ENCODE data around the gene KRTAP10-8.

The KRTAP10-8 gene

DNA sequence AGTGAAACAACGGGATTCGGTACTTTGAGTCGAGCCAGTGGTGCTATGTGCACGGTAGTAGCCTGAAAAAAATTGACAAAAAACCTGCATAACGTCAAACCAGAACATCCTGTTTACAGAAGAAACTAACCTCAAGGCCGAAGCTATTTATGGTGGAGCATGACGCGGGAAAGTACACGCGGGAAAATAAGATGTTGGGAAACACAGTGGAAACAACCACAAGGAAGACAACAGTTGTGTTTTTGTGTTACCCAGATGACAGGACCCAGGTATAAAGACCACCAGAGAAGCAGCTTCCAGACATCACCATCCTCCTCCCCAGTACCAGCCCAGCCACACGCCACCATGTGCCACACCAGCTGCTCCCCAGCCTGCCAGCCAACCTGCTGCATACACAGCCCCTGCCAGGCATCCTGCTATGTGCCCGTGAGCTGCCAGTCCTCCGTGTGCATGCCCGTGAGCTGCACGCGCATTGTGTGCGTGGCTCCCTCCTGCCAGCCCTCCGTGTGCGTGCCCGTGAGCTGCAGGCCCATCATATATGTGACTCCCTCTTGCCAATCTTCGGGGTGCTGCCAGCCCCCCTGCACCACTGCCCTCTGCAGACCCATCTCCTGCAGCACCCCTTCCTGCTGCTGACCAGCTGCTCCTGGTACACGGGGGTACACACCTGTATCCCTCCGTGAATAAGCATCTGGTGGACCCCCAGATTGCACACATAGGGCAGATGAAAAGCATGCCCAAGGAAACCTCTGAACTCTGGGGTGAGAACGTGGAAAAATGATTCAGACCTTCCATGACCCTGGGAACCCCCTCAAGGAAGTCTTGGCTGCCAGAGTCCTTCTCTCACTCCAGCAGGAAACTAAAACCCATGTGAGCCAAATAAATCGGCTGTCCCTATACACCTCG, 46.0 kb downstream of the KRTAP10-8 start, which contains the start of gene KRTAP12-3:
Gene KRTAP12-3 (plus strand): TSS at position 298 of the 906 bp plus-strand sequence. CDS start 48 bp downstream, at position 346.
- Histone ChIP-seq H3K36me3 (ENCODE audit: control insufficient read depth in 2 of 2, insufficient read depth in 1 of 2, low read length in 2 of 2) (no peaks in the 10 kb centered on the region), H3K9me3 (ENCODE audit: control insufficient read depth, insufficient read depth, low read depth, low read length) (no peaks in the 10 kb centered on the region), H3K27ac (ENCODE audit: extremely low read depth, low read depth, low read length) (no peak within 1 kb of the TSS), H3K4me3 (ENCODE audit: low read depth, low read length) (no peak within 1 kb of the TSS), H3K4me1 (ENCODE audit: control insufficient read depth, insufficient read depth, low read length) (no peaks in the 10 kb centered on the region)
- ChIA-PET POLR2A (no interaction called here), CTCF (interaction anchor here (0.5 kb wide), 1 partner anchor 212 kb away, joined by 5 read pairs; no protein-coding TSS in a partner anchor)
- TF ChIP-seq ZNF707 (tag by site-specific recombination; IDR thresholded peaks at IDR 0.05), result no peak
- no peak for TF ChIP-seq ZNF571 (tag by site-specific recombination; IDR thresholded peaks at IDR 0.05)
- TF ChIP-seq ZNF302 (tag by site-specific recombination; IDR thresholded peaks at IDR 0.05; ENCODE audit: low read depth), result no peak
- TF ChIP-seq ZNF48 (tag by site-specific recombination; IDR thresholded peaks at IDR 0.05), result no peak
- no peak for TF ChIP-seq ZNF664 (tag by site-specific recombination; IDR thresholded peaks at IDR 0.05)
- no peak for TF ChIP-seq BCL11B (tag by site-specific recombination; IDR thresholded peaks at IDR 0.05; ENCODE audit: low read depth)
- TF ChIP-seq ZNF391 (tag by site-specific recombination; IDR thresholded peaks at IDR 0.05; ENCODE audit: borderline replicate concordance, low read depth), result no peak
- no peak for TF ChIP-seq ZNF658 (tag by site-specific recombination; IDR thresholded peaks at IDR 0.05)
- no peak for TF ChIP-seq ZBTB7A (tag by site-specific recombination; IDR thresholded peaks at IDR 0.05; ENCODE audit: low read depth)
- no peak for TF ChIP-seq ZNF623 (tag by site-specific recombination; IDR thresholded peaks at IDR 0.05)
- TF ChIP-seq KLF1 (tag by site-specific recombination; IDR thresholded peaks at IDR 0.05), result no peak
- no peak for TF ChIP-seq SCRT1 (tag by site-specific recombination; IDR thresholded peaks at IDR 0.05; ENCODE audit: borderline replicate concordance)
- no peak for TF ChIP-seq KLF10 (tag by site-specific recombination; IDR thresholded peaks at IDR 0.05)
- TF ChIP-seq ZNF626 (tag by site-specific recombination; IDR thresholded peaks at IDR 0.05), result no peak
- no peak for TF ChIP-seq ZNF311 (tag by site-specific recombination; IDR thresholded peaks at IDR 0.05; ENCODE audit: borderline replicate concordance)

DNA sequence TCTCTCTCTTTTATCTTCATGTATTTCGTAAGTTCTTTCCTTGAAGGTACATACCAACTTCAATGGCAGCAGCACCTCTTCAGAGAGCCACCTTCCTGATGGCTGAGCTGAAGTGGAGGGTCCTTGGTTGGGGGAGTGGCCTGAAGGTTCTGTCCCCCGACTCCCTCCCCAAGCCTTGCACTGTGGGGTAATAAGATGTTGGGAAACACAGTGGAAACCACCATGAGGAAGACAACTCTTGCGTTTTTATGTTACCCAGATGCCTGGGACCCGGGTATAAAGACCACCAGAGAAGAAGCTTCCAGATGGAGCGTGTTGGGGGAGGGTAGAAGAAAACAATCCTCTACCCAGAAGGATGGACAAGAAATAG, 46.6 kb downstream of the KRTAP10-8 start:
- no peak for TF ChIP-seq ZBTB7A (tag by site-specific recombination; IDR thresholded peaks at IDR 0.05; ENCODE audit: low read depth)
- TF ChIP-seq ZNF473 (tag by site-specific recombination; IDR thresholded peaks at IDR 0.05), result no peak
- TF ChIP-seq FEZF1 (tag by site-specific recombination; IDR thresholded peaks at IDR 0.05), result no peak
- TF ChIP-seq PBX3 (CRISPR knock-in tag; IDR thresholded peaks at IDR 0.05), result no peak
- no peak for TF ChIP-seq ZNF280D (tag by site-specific recombination; IDR thresholded peaks at IDR 0.05)
- TF ChIP-seq ZNF555 (tag by site-specific recombination; conservative IDR thresholded peaks at IDR 0.05), result no peak
- no peak for TF ChIP-seq PATZ1 (tag by site-specific recombination; IDR thresholded peaks at IDR 0.05)
- Histone ChIP-seq H3K9me3 (ENCODE audit: control insufficient read depth, insufficient read depth, low read depth, low read length) (no peaks in the 10 kb centered on the region), H3K4me1 (ENCODE audit: control insufficient read depth, insufficient read depth, low read length) (no peaks in the 10 kb centered on the region), H3K4me3 (ENCODE audit: low read depth, low read length) (no peak overlapping the region), H3K27ac (ENCODE audit: extremely low read depth, low read depth, low read length) (no peak overlapping the region), H3K36me3 (ENCODE audit: control insufficient read depth in 2 of 2, insufficient read depth in 1 of 2, low read length in 2 of 2) (no peaks in the 10 kb centered on the region)
- POLR2A ChIA-PET, result no interaction called here
- CTCF ChIA-PET, result no interaction called here

Measured in HEK293 (cell line).